Mucosa of rectum (tissue), 2 donors: ENCODE measurements around the gene E4F1.

Experiments used
- H3K27ac ChIP-seq, 2 donors: one replicate each; pipeline ENCODE4 v1.7.0; 2013; ENCODE audit warnings: inconsistent platforms in 2 of 2, low read depth in 2 of 2, low read length in 2 of 2
- H3K27me3 ChIP-seq, 2 donors: one replicate each; pipeline ENCODE4 v1.7.0; 2013; ENCODE audit warnings: low read length in 2 of 2; ENCODE audit not compliant: control insufficient read depth in 2 of 2, insufficient read depth in 2 of 2
- H3K36me3 ChIP-seq, 2 donors: one replicate each; pipeline ENCODE4 v1.7.0; 2013; ENCODE audit warnings: low read length in 2 of 2; ENCODE audit not compliant: control insufficient read depth in 2 of 2, insufficient read depth in 2 of 2
- H3K4me1 ChIP-seq, 2 donors: one replicate each; pipeline ENCODE4 v1.7.0; 2013; ENCODE audit warnings: low read length in 2 of 2, mild to moderate bottlenecking in 1 of 2; ENCODE audit not compliant: control insufficient read depth in 2 of 2, insufficient read depth in 2 of 2
- H3K4me3 ChIP-seq, 2 donors: one replicate each; pipeline ENCODE4 v1.7.0; 2013; ENCODE audit warnings: low read length in 2 of 2
- H3K9ac ChIP-seq, 2 donors: one replicate each; pipeline ENCODE4 v1.7.0; 2013; ENCODE audit warnings: low read length in 2 of 2, low read depth in 1 of 2, mild to moderate bottlenecking in 1 of 2
- H3K9me3 ChIP-seq, 2 donors: one replicate each; pipeline ENCODE4 v1.7.0; 2013; ENCODE audit warnings: low read length in 2 of 2; ENCODE audit not compliant: control insufficient read depth in 2 of 2
- donor health status: healthy.
- donor health status: Normal muscosa, but diverticular disease.

Gene E4F1

GRCh38 chr16:2278956-2279800 is 55.8 kb downstream of the E4F1 start:
- Histone ChIP-seq H3K4me1 (no peaks in the 10 kb centered on the region), H3K27ac (no peak overlapping the region), H3K36me3 (no peaks in the 10 kb centered on the region), H3K9me3 (no peaks in the 10 kb centered on the region), H3K9ac (no peak overlapping the region), H3K4me3 (no peak overlapping the region), H3K27me3 (no peaks in the 10 kb centered on the region)

- no peak overlapping the region for H3K4me3 ChIP-seq
- H3K9me3 ChIP-seq = no peaks in the 10 kb centered on the region
- H3K9ac ChIP-seq = no peak overlapping the region
- H3K4me1 ChIP-seq = no peaks in the 10 kb centered on the region
- no peak overlapping the region for H3K27ac ChIP-seq
- no peaks in the 10 kb centered on the region for H3K27me3 ChIP-seq
- H3K36me3 ChIP-seq = no peaks in the 10 kb centered on the region
Measured at GRCh38 chr16:2280461-2280860, 57.1 kb downstream of the E4F1 start.

- no peaks in the 10 kb centered on the region for H3K36me3 ChIP-seq
- no peak overlapping the region for H3K9ac ChIP-seq
- H3K27me3 ChIP-seq = no peaks in the 10 kb centered on the region
- H3K4me1 ChIP-seq = no peaks in the 10 kb centered on the region
- no peak overlapping the region for H3K27ac ChIP-seq
- H3K4me3 ChIP-seq = no peak overlapping the region
- no peaks in the 10 kb centered on the region for H3K9me3 ChIP-seq
Measured at GRCh38 chr16:2280981-2281542, 57.7 kb downstream of the E4F1 start.

GRCh38 chr16:2282262-2282661 is 58.9 kb downstream of the E4F1 start:
- H3K36me3 ChIP-seq = no peaks in the 10 kb centered on the region

GRCh38 chr16:2282866-2283555 is 59.6 kb downstream of the E4F1 start:
- no peaks in the 10 kb centered on the region for H3K9me3 ChIP-seq

More at GRCh38 chr16:2282262-2282661, 58.9 kb downstream of the E4F1 start:
- Histone ChIP-seq H3K4me3 (no peak overlapping the region), H3K9me3 (no peaks in the 10 kb centered on the region), H3K4me1 (no peaks in the 10 kb centered on the region), H3K27ac (no peak overlapping the region), H3K27me3 (no peaks in the 10 kb centered on the region), H3K9ac (no peak overlapping the region)

GRCh38 chr16:2284001-2284770 is 60.8 kb downstream of the E4F1 start:
- Histone ChIP-seq H3K4me1 (no peaks in the 10 kb centered on the region), H3K9ac (no peak overlapping the region), H3K4me3 (no peak overlapping the region), H3K9me3 (no peaks in the 10 kb centered on the region), H3K27me3 (no peaks in the 10 kb centered on the region), H3K36me3 (no peaks in the 10 kb centered on the region), H3K27ac (no peak overlapping the region)

More at GRCh38 chr16:2282866-2283555, 59.6 kb downstream of the E4F1 start:
- no peaks in the 10 kb centered on the region for H3K27me3 ChIP-seq
- no peak overlapping the region for H3K9ac ChIP-seq
- no peak overlapping the region for H3K27ac ChIP-seq
- H3K36me3 ChIP-seq = no peaks in the 10 kb centered on the region
- H3K4me1 ChIP-seq = no peaks in the 10 kb centered on the region
- H3K4me3 ChIP-seq = no peak overlapping the region

GRCh38 chr16:2284797-2285576 is 61.6 kb downstream of the E4F1 start:
- Histone ChIP-seq H3K9me3 (no peaks in the 10 kb centered on the region), H3K27ac (no peak overlapping the region), H3K4me1 (no peaks in the 10 kb centered on the region), H3K9ac (no peak overlapping the region), H3K4me3 (no peak overlapping the region), H3K36me3 (no peaks in the 10 kb centered on the region), H3K27me3 (no peaks in the 10 kb centered on the region)
